ENCODE measurements around the gene SPATS2L. TPM values are rescaled to one million over a fixed set of nuclear protein-coding genes. Genes with fewer than 3 reads are reported as not detected.
A peak's percentile ranks its signal among the peaks of the same experiment; 100 is the strongest.

SPATS2L gene
- total and polyA plus RNA-seq, 2 experiments from 2014 or later: 159 to 202 TPM

GRCh38 chr2:200321780-200322534 lies 15.5 kb downstream of the SPATS2L start:
- DNase-seq (ENCODE audit: low spot score): no peak
- Histone ChIP-seq H4K20me1 (ENCODE audit: insufficient read depth, poor library complexity, severe bottlenecking) (peaks cover 48% of the 10 kb centered on the region), H3K9me3 (ENCODE audit: low read depth) (no peaks in the 10 kb centered on the region), H3K9me2 (replicated peaks; ENCODE audit: insufficient read depth) (no peaks in the 10 kb centered on the region), H3K27me3 (no peaks in the 10 kb centered on the region), H3K4me2 (no peak overlapping the region), H3K79me2 (peaks cover 94% of the 10 kb centered on the region), H3K4me1 (ENCODE audit: insufficient read depth) (peaks cover 52% of the 10 kb centered on the region), H3K4me3 (no peak overlapping the region), H3K36me3 (replicated peaks; ENCODE audit: insufficient read depth, low read depth) (no peaks in the 10 kb centered on the region), H2AFZ (no peak overlapping the region), H3K27ac (no peak overlapping the region)
- 89% methylated on average over 6 of the region's 6 CpGs for WGBS (ENCODE audit: low lambda C conversion rate, missing lambda C conversion rate)
- TF ChIP-seq EZH2phosphoT487 (IDR thresholded peaks at IDR 0.05; ENCODE audit: low read depth, severe bottlenecking, unreplicated experiment) (no peak), CTCF (IDR thresholded peaks at IDR 0.05; ENCODE audit: poor library complexity) (no peak), EZH2 (IDR thresholded peaks at IDR 0.05; ENCODE audit: borderline replicate concordance) (no peak)

- 94% methylated on average over 1 of the region's 1 CpG for WGBS (ENCODE audit: low lambda C conversion rate, missing lambda C conversion rate)
- H2AFZ ChIP-seq: no peak overlapping the region
- no peak overlapping the region for H3K4me3 ChIP-seq
- H3K27me3 ChIP-seq: no peaks in the 10 kb centered on the region
- H3K4me2 ChIP-seq: no peak overlapping the region
- peaks cover 94% of the 10 kb centered on the region for H3K79me2 ChIP-seq
- no peak for TF ChIP-seq EZH2phosphoT487 (IDR thresholded peaks at IDR 0.05; ENCODE audit: low read depth, severe bottlenecking, unreplicated experiment)
- no peak for TF ChIP-seq CTCF (IDR thresholded peaks at IDR 0.05; ENCODE audit: poor library complexity)
- no peak for TF ChIP-seq EZH2 (IDR thresholded peaks at IDR 0.05; ENCODE audit: borderline replicate concordance)
- peaks cover 42% of the 10 kb centered on the region for H4K20me1 ChIP-seq (ENCODE audit: insufficient read depth, poor library complexity, severe bottlenecking)
- no peaks in the 10 kb centered on the region for H3K9me3 ChIP-seq (ENCODE audit: low read depth)
- H3K4me1 ChIP-seq (ENCODE audit: insufficient read depth): peaks cover 45% of the 10 kb centered on the region
- H3K9me2 ChIP-seq (replicated peaks; ENCODE audit: insufficient read depth): no peaks in the 10 kb centered on the region
- H3K27ac ChIP-seq: no peak overlapping the region
- no peaks in the 10 kb centered on the region for H3K36me3 ChIP-seq (replicated peaks; ENCODE audit: insufficient read depth, low read depth)
- DNase-seq (ENCODE audit: low spot score): no peak
Measured at GRCh38 chr2:200322607-200323006, 16.1 kb downstream of the SPATS2L start.

- 91% methylated on average over 1 of the region's 1 CpG for WGBS (ENCODE audit: low lambda C conversion rate, missing lambda C conversion rate)
- no peaks in the 10 kb centered on the region for H3K36me3 ChIP-seq (replicated peaks; ENCODE audit: insufficient read depth, low read depth)
- no peak overlapping the region for H3K4me3 ChIP-seq
- no peak for TF ChIP-seq EZH2 (IDR thresholded peaks at IDR 0.05; ENCODE audit: borderline replicate concordance)
- TF ChIP-seq EZH2phosphoT487 (IDR thresholded peaks at IDR 0.05; ENCODE audit: low read depth, severe bottlenecking, unreplicated experiment): no peak
- TF ChIP-seq CTCF (IDR thresholded peaks at IDR 0.05; ENCODE audit: poor library complexity): no peak
- no peak overlapping the region for H2AFZ ChIP-seq
- peak overlapping the region; percentile 28 for H3K27ac ChIP-seq
- H3K4me2 ChIP-seq: peak overlapping the region; percentile 12
- H3K9me2 ChIP-seq (replicated peaks; ENCODE audit: insufficient read depth): no peaks in the 10 kb centered on the region
- H3K4me1 ChIP-seq (ENCODE audit: insufficient read depth): peaks cover 28% of the 10 kb centered on the region
- DNase-seq (ENCODE audit: low spot score): no peak
- H3K9me3 ChIP-seq (ENCODE audit: low read depth): no peaks in the 10 kb centered on the region
- peaks cover 94% of the 10 kb centered on the region for H3K79me2 ChIP-seq
- H3K27me3 ChIP-seq: no peaks in the 10 kb centered on the region
- peaks cover 51% of the 10 kb centered on the region for H4K20me1 ChIP-seq (ENCODE audit: insufficient read depth, poor library complexity, severe bottlenecking)
Measured at GRCh38 chr2:200324362-200324761, 17.9 kb downstream of the SPATS2L start.
